ENCODE results near the gene DCC. TPM values are rescaled to one million over a fixed set of nuclear protein-coding genes. Genes with fewer than 3 reads are reported as not detected.
"Not testable (repeated sequence)": the region's sequence is repeated elsewhere in the genome, so short reads cannot be mapped to it uniquely, and the experiment has no call there.

The DCC gene
- polyA plus RNA-seq, 1 donor, result 8.7 TPM

DNA sequence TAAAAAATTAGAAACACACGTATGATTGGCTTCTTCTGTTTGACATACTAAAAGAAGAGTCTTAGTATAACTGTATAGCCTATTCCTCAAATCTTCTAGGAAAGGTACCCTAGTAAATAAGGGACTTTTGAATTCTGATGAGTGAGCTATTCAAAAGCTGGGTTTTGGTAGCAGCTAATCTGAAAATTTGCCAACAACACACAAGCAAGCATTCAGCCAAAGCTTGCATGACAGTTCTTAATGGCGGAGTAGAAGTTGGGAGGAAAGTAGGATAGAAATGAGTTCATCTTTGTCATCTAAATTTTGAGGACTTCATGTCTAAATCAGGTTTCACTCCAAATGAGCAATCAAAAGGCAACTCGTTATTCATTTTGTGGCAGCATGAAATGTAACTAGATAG, 1071.5 kb downstream of the DCC start:
- no peak for DNase-seq

DNA sequence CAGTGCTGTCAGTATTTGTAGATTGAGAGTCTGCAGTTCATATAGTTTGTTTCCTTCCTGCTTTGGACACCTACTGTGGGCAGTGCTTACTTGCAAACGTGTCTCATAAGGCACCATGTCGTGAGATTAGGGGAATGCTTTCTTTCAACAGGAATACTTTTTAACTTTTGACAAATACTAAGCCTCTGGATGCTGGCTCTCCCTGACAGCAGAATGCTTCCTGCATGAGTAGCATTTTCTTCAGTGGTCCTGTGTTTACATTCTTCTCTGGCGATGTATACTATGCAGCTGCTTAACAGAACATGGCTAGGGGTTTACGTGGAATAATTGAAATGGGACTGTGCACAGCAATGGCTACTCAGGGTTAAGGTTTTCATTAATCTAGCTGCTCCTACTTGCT, 1077.0 kb downstream of the DCC start:
- DNase-seq, result no peak

- no peak for DNase-seq
These were observed 1081.9 kb downstream of the DCC start for GRCh38 chr18:53421869-53422268.

DNA sequence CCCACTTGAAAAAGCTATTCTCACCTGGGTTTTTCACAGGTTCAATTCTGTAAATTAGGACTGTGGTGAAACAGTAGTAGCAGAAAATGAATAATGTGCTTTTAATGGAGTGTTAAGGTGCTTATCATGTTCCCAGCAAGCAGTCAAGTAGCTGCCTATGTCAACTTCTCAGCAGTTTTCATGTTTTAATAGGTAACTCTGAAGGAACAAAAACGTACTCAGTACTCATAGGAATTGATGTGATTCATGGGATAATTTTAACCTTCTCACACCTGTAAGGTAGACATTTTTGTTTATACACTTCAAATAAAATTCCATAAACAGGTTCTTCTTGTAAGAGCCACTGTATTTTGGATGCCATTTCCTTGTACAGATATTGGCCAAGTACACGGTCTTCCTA, 1082.9 kb downstream of the DCC start:
- no peak for DNase-seq

- no peak for DNase-seq
These were observed 1086.7 kb downstream of the DCC start for GRCh38 chr18:53426666-53427184.

GRCh38 chr18:53441761-53442414, 1101.9 kb downstream of the DCC start:
- no peak for DNase-seq

- DNase-seq, result no peak
These were observed 1102.4 kb downstream of the DCC start for GRCh38 chr18:53442415-53442783.

GRCh38 chr18:53443336-53443735, 1103.3 kb downstream of the DCC start:
- DNase-seq, result no peak

DNA sequence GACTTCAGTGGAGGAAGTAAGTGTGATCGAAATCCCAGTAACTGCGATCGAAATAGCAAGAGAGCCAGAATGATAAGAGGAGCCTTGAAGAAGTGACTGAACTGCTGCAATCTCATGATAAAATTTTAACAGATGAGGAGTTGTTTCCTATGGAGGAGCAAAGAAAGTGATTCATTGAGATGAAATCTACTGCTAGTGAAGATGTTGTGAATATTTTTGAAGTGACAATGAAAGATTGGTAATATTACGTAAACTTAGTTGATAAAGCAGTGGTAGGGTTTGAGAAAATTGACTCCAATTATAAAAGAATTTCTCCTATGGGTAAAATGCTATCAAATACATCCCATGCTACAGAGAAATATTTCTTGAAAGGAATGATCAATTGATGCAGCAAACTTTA, 1103.8 kb downstream of the DCC start:
- DNase-seq, result no peak

GRCh38 chr18:53451902-53452301, 1111.9 kb downstream of the DCC start:
- DNase-seq, result no peak

DNA sequence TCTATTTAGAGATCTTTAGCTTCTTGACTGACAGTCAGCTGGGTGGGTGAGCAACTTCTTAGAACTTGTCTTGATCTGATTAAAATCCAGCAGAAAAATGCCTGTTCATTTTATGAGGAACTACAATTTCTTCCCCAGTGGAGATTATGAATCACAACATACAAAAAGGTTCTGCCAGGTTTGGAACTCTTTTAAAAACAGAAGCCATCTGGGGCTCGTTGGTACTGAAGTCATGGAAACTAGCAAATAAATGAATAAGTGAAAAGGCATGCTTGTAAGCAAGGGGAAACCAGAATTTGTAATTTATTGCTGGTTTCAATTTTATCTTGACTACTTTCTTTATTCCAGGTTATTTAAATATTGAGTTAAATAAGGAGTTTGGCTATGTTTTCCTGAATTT, 1117.1 kb downstream of the DCC start:
- no peak for DNase-seq

DNA sequence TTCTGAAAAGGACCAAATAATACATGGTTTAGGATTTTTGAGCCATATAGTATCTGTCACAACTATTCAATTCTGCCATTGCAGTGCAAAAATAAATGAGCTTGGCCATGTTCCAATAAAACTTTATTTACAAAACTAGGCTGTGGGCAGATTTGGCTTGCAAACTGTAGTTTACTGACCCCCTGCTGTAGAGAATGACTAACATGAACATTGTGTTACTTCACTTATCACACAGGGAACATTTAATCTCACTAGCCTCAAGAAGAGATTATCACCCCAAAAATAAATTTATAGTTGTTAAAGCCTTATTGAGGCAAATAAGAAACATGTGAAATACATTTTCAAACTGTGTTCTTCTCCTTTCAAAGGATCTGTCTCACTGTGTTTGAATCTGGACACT, 1118.3 kb downstream of the DCC start:
- DNase-seq, result no peak

DNA sequence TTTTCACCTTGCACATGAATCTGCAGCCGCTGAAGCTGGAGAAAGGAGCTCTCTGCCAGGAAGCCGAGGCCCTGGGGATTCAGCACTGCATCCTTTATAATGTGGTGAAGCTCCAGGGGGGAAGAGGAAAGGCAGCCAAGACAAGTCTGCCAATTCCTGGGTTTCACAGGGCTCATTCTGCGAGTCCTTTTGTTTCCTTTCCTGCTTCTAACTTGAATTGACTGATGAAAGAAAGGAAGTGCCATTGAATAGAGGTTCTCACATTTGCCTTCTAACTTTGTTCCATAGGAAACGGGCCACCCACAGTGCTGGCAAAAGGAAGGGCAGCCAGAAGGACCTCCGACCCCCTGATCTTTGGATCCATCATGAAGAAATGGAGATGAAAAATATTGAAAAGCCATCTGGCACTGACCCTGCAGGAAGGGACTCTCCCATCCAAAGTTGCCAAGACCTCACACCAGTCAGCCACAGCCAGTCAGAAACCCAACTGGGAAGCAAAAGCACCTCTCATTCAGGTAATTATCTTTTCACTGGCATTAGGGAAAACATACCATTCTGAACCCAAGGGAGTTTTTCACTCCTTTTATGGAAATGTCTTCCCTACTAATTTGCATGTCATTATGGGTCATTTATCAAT, 1119.1 kb downstream of the DCC start:
- DNase-seq, result no peak

- no peak for DNase-seq
These were observed 1127.8 kb downstream of the DCC start for GRCh38 chr18:53467756-53468155.

DNA sequence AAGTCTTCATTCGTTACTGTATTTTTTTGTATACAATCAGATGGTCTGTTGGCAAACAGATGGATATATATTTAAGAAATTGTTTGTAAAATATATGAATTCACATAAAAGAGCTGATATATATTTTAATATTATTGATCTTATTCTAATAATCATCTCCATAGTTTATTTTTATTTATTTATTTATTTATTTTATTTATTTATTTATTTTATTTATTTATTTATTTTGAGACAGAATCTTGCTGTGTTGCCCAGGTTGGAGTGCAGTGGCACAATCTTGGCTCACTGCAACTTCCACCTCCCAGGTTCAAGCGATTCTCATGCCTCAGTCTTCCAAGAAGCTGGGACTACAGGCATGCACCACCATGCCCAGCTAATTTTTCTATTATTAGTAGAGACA, 1128.2 kb downstream of the DCC start:
- not testable (repeated sequence) for DNase-seq

DNA sequence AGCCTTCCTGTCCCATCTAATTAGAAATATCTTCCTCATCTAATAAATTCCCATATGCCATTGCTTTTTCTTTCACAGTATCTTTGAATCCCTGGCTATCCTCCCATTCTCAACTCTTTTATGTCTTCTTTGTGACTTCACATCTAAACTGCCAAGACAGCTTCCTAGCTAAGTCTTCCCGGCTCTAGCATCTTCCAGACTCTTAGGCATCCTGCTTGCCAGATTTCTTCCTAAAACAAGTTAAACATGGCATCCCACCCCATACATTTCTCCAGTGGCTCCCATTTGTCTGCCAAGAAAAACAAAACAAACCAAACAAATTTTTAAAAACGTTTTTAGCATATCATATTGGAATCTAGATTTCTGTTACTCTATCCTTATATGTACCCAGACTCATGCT, 1132.5 kb downstream of the DCC start:
- DNase-seq, result no peak

DNA sequence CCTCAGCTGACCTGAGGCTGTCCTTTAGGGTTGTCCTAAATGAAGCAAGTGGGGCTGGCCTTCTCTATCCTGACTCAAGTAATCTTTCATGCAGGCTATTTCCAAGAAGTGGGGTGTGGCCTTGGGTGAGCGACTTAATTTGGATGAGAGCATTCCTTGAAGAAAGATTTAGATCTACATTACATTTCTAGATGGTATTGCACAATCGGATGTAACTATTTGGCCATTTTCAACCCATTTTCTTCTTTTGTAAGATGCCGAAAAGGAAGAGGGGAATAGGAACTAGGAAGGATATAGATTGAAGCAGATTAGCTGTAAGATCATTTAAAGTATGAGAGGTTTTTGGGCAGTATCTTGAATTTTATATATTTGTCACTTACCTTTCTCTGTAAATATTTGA, 1138.2 kb downstream of the DCC start:
- DNase-seq, result no peak

GRCh38 chr18:53486296-53486695, 1146.3 kb downstream of the DCC start:
- DNase-seq, result peak; percentile 20

DNA sequence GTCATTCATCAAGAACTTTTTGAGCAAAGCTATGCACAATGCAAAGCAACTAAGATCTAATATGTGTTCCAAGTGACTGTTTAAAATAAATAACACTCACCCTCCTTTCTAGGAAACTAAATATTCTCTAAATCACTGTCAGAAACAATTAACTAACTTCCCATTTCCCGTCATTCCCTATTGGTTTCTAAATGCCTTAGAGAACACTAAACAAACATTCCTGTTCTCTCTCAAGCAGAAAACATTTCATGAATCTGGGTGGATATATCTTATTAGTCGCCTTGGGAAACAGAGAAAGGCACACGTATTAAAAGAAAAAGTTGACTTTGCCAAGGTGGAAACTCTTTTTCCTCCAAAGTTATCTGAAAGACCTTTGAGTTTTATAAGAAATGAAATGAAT, 1149.3 kb downstream of the DCC start:
- DNase-seq, result peak; percentile 68

GRCh38 chr18:53490019-53490418, 1150.0 kb downstream of the DCC start:
- DNase-seq, result no peak

DNA sequence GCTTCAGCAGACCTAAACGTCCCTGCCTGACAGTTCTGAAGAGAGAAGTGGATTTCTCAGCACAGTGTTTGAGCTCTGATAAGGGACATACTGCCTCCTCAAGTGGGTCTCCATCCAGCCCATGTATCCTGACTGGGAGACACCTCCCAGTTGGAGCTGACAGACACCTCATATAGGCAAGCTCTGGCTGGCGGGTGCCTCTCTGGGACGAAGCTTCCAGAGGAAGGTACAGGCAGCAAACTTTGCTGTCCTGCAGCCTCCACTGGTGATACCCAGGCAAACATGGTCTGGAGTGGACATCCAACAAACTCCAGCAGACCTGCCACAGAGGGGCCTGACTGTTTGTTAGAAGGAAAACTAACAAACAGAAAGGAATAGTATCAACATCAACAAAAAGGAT, 1156.0 kb downstream of the DCC start:
- no peak for DNase-seq

DNA sequence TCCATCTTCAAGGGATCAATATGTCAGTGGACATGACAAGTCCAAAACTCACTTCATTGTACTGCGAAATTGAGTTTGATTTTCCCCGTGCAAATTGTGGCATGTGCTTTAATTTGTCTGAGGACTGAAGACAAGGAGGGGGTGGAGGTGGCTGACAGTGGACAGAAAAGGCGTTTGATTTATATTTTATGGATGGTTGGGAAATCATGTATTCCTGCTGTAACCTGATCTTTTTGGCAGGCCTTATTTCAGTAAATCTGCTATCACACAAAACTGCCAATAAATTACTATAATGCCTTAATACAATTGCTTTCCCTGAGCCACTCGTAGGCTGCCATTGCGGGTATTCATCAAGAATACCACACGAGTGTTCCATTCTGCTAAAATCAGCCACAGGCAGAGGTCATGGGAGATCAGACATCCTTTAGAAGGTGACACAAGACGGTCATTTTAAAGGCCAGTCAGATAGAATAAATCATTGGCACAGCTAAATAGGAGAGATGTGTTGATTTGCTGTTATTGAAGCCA, 1164.0 kb downstream of the DCC start:
- DNase-seq, result no peak

- DNase-seq, result no peak
These were observed 1168.5 kb downstream of the DCC start for GRCh38 chr18:53508529-53508928.

- no peak for DNase-seq
These were observed 1169.9 kb downstream of the DCC start for GRCh38 chr18:53509886-53510285.

All from left kidney (tissue), 2 donors.